Neutrophil (primary cell): ENCODE results near the gene SAMD11.

ENCODE experiments used
- H3K27ac ChIP-seq: fragments of 200-600 bp; sonication (generic); 2 replicates; pipeline ENCODE4 v1.5.1; 2016; ENCODE audit warnings: mild to moderate bottlenecking, moderate library complexity
- H3K27me3 ChIP-seq: fragments of 200-600 bp; sonication (generic); 2 replicates; pipeline ENCODE4 v1.6.0; 2016; ENCODE audit warnings: mild to moderate bottlenecking
- H3K36me3 ChIP-seq: fragments of 200-600 bp; sonication (generic); 2 replicates; pipeline ENCODE4 v1.5.1; 2017
- H3K4me1 ChIP-seq, 2 experiments: fragments of 200-600 bp in 1 of 2; sonication (generic) in 1 of 2; 1 replicate in 1 of 2; 2 replicates in 1 of 2; pipeline versions ENCODE4 v1.5.1 to v1.6.1; 2013 to 2016; ENCODE audit warnings: low read depth in 1 of 2, low read length in 1 of 2, mild to moderate bottlenecking in 1 of 2, moderate library complexity in 1 of 2; ENCODE audit not compliant: control insufficient read depth in 1 of 2, insufficient read depth in 1 of 2
- H3K4me3 ChIP-seq, 2 experiments: fragments of 200-600 bp in 1 of 2; sonication (generic) in 1 of 2; 1 replicate in 1 of 2; 2 replicates in 1 of 2; pipeline ENCODE4 v1.5.1; 2013 to 2016; ENCODE audit warnings: low read depth in 1 of 2, low read length in 1 of 2, mild to moderate bottlenecking in 1 of 2, moderate library complexity in 1 of 2
- H3K9me3 ChIP-seq: fragments of 200-600 bp; sonication (generic); 2 replicates; pipeline ENCODE4 v1.5.1; 2016
- CTCF ChIP-seq: fragments of 200-600 bp; sonication (generic); IDR thresholded peaks from 2 replicates; pipeline ENCODE4 v1.5.1; 2016; ENCODE audit warnings: antibody characterized with exemption

The SAMD11 gene

GRCh38 chr1:923991-924655 lies 400 bp downstream of the SAMD11 start:
- H3K9me3 ChIP-seq = no peaks in the 10 kb centered on the region
- H3K27ac ChIP-seq = no peak overlapping the region
- TF ChIP-seq CTCF = no peak
- H3K27me3 ChIP-seq = peaks cover 97% of the 10 kb centered on the region
- H3K4me3 ChIP-seq = no peak overlapping the region
- H3K36me3 ChIP-seq = no peaks in the 10 kb centered on the region
- H3K4me1 ChIP-seq = peaks cover 11 to 19% of the 10 kb centered on the region in 2 experiments

GRCh38 chr1:924656-925560 lies 1.2 kb downstream of the SAMD11 start:
- Histone ChIP-seq H3K9me3 (no peaks in the 10 kb centered on the region), H3K4me3 (no peak overlapping the region), H3K27ac (no peak overlapping the region), H3K36me3 (no peaks in the 10 kb centered on the region), H3K4me1 (peaks cover 11 to 19% of the 10 kb centered on the region in 2 experiments), H3K27me3 (peaks cover 99% of the 10 kb centered on the region)
- TF ChIP-seq CTCF = no peak

GRCh38 chr1:925561-926421 lies 2.1 kb downstream of the SAMD11 start:
- no peak for TF ChIP-seq CTCF
- H3K36me3 ChIP-seq = no peaks in the 10 kb centered on the region
- H3K27me3 ChIP-seq = peaks cover 94% of the 10 kb centered on the region
- H3K4me1 ChIP-seq = peaks cover 11 to 19% of the 10 kb centered on the region in 2 experiments
- H3K27ac ChIP-seq = no peak overlapping the region
- H3K9me3 ChIP-seq = no peaks in the 10 kb centered on the region
- H3K4me3 ChIP-seq = no peak overlapping the region

- peaks cover 94% of the 10 kb centered on the region for H3K27me3 ChIP-seq
- no peak for TF ChIP-seq CTCF
- H3K36me3 ChIP-seq = no peaks in the 10 kb centered on the region
- peaks cover 11 to 19% of the 10 kb centered on the region in 2 experiments for H3K4me1 ChIP-seq
- H3K9me3 ChIP-seq = no peaks in the 10 kb centered on the region
- H3K27ac ChIP-seq = no peak overlapping the region
- H3K4me3 ChIP-seq = no peak overlapping the region
These were observed 3.5 kb downstream of the SAMD11 start for GRCh38 chr1:927234-927633.

- TF ChIP-seq CTCF = no peak
- H3K4me3 ChIP-seq = no peak overlapping the region
- H3K9me3 ChIP-seq = no peaks in the 10 kb centered on the region
- H3K27me3 ChIP-seq = peaks cover 94% of the 10 kb centered on the region
- H3K4me1 ChIP-seq = peaks cover 11 to 19% of the 10 kb centered on the region in 2 experiments
- no peak overlapping the region for H3K27ac ChIP-seq
- H3K36me3 ChIP-seq = no peaks in the 10 kb centered on the region
These were observed 4.0 kb downstream of the SAMD11 start for GRCh38 chr1:927748-928147.
